Astrocyte of the cerebellum (primary cell): ENCODE data around the gene CELA1.

Source experiments
- DNase-seq: peaks from one replicate; pipeline ENCODE4 v3.0.0-alpha.2; 2011; ENCODE audit warnings: low read depth
- H3K4me3 ChIP-seq: 2 replicates; pipeline ENCODE4 v1.5.1; 2011; ENCODE audit warnings: mild to moderate bottlenecking, low read depth, low read length, moderate library complexity
- in situ Hi-C: cut with HindIII; loops from 2 replicates; pipeline ENCODE4 v1.10.0; 2017; ENCODE audit warnings: low sequenced_read_pairs
- TF ChIP-seq, protein P1 (sequence below): IDR thresholded peaks from 2 replicates; pipeline ENCODE4 v1.5.1; 2012; ENCODE audit warnings: low read length, low read depth, moderate library complexity, mild to moderate bottlenecking; ENCODE audit errors: missing control alignments

Gene CELA1

GRCh38 chr12:51326698-51327439, 19.6 kb downstream of the CELA1 start:
- H3K4me3 ChIP-seq, result no peak overlapping the region
- TF ChIP-seq, protein P1, sequence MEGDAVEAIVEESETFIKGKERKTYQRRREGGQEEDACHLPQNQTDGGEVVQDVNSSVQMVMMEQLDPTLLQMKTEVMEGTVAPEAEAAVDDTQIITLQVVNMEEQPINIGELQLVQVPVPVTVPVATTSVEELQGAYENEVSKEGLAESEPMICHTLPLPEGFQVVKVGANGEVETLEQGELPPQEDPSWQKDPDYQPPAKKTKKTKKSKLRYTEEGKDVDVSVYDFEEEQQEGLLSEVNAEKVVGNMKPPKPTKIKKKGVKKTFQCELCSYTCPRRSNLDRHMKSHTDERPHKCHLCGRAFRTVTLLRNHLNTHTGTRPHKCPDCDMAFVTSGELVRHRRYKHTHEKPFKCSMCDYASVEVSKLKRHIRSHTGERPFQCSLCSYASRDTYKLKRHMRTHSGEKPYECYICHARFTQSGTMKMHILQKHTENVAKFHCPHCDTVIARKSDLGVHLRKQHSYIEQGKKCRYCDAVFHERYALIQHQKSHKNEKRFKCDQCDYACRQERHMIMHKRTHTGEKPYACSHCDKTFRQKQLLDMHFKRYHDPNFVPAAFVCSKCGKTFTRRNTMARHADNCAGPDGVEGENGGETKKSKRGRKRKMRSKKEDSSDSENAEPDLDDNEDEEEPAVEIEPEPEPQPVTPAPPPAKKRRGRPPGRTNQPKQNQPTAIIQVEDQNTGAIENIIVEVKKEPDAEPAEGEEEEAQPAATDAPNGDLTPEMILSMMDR, result no peak
- no peak for DNase-seq
- in situ Hi-C loops, result no loop called here

DNA sequence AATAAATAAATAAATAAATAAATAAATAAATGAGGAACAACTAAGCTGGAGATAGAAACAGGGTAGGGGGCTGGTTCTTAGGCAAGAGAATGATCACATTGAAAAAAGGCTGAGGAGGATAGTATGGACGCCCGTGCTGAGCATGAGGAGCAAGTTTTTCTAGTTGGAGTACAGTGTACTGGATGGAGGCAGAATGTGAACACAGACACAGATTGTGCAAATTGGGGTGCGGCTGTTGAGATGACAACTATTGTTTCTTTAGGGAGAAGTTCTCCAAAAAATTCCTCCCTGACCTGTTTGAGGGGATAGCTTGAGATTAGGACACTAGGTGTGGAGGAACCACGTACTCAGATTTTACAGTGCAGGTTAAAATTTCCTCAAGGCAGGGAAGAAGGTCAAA, 21.5 kb downstream of the CELA1 start:
- TF ChIP-seq, protein P1, result no peak
- DNase-seq, result no peak
- no peak overlapping the region for H3K4me3 ChIP-seq
- in situ Hi-C loops, result no loop called here

GRCh38 chr12:51323966-51324895, 22.2 kb downstream of the CELA1 start, which contains the start of gene BIN2:
Gene BIN2 (minus strand): TSS chr12:51324174. CDS start chr12:51324102, 72 bp downstream.
- DNase-seq, result no peak
- TF ChIP-seq, protein P1, result no peak
- no peak within 1 kb of the TSS for H3K4me3 ChIP-seq
- in situ Hi-C loops, result no loop called here

GRCh38 chr12:51323317-51323960, 23.0 kb downstream of the CELA1 start:
- DNase-seq, result no peak
- TF ChIP-seq, protein P1, result no peak
- in situ Hi-C loops, result no loop called here
- H3K4me3 ChIP-seq, result no peak overlapping the region

DNA sequence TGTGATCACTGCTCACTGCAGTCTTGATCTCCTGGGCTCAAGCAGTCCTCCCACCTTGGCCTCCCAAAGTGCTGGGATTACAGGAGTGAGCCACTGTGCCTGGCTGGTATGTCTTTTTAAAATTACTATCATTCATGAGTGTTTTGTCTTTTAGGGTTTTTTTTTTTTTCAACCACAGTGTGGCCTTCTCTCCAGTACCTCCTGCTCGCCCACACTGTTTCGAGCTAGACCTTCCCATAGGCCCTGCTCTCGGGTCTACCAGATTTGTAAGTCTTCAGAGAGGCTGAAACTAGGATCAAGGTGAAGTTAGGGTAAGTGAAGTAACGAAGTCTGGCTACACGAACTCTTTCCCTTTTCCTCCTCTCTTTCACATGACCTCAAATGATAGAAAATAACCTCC, 24.0 kb downstream of the CELA1 start:
- in situ Hi-C loops, result no loop called here
- H3K4me3 ChIP-seq, result no peak overlapping the region
- DNase-seq, result no peak
- TF ChIP-seq, protein P1, result no peak

DNA sequence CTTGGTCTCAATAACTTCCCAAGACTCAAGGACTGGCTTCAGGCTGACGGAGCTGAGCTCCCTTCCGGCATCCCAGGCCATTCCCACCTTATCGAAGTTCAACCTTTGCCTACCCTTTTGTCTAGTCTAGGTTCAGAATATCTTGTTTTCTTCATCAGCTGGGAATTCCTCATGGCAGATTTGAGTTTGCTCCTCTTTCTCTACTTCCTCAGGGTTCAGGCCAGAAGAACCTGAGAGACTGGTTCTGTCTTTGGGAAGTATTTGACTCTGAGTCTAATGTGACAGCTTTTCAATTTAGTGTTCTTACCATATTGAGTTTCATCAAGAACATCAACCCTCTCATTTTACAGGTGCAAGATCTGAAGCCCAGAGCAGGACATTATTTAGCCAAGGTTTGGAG, 24.6 kb downstream of the CELA1 start:
- DNase-seq, result no peak
- H3K4me3 ChIP-seq, result no peak overlapping the region
- in situ Hi-C loops, result no loop called here
- TF ChIP-seq, protein P1, result no peak
